Gastrocnemius medialis (tissue), 4 donors: Measurements from ENCODE around the gene SEC16A.
"Not testable (repeated sequence)": the region's sequence is repeated elsewhere in the genome, so short reads cannot be mapped to it uniquely, and the experiment has no call there.

Experiments used
- CTCF ChIP-seq, 5 experiments: fragments of 450-650 bp in 3 of 5; fragments of 200-600 bp in 2 of 5; sonication (generic) in 2 of 5; IDR thresholded peaks in 4 of 5; conservative IDR thresholded peaks in 1 of 5; 1 replicate in 4 of 5; 2 replicates in 1 of 5; pipeline ENCODE4 v1.5.1; 2016 to 2019; ENCODE audit warnings: antibody characterized with exemption in 5 of 5, mild to moderate bottlenecking in 3 of 5, moderate library complexity in 3 of 5
- POLR2A ChIP-seq, 2 donors: fragments of 450-650 bp; IDR thresholded peaks; one replicate each; pipeline ENCODE4 v1.6.1; 2017; ENCODE audit warnings: antibody characterized with exemption in 2 of 2, mild to moderate bottlenecking in 2 of 2, moderate library complexity in 2 of 2

- not testable (repeated sequence) for TF ChIP-seq CTCF (IDR thresholded peaks at IDR 0.05 in 4 of 5, conservative IDR thresholded peaks at IDR 0.05 in 1 of 5); POLR2A (IDR thresholded peaks at IDR 0.05)
Measured at GRCh38 chr9:136405904-136406303, 76.9 kb downstream of the SEC16A start.
